ENCODE measurements around the gene EDEM2. TPM values are rescaled to one million over a fixed set of nuclear protein-coding genes. Genes with fewer than 3 reads are reported as not detected.
"Not testable (repeated sequence)": the region's sequence is repeated elsewhere in the genome, so short reads cannot be mapped to it uniquely, and the experiment has no call there.

Gene EDEM2
- polyA plus RNA-seq, 1 donor, result 16.6 TPM

GRCh38 chr20:35087355-35087754 lies 59.8 kb downstream of the EDEM2 start:
- no peak for DNase-seq

GRCh38 chr20:35085477-35086225 lies 61.5 kb downstream of the EDEM2 start:
- no peak for DNase-seq

DNA sequence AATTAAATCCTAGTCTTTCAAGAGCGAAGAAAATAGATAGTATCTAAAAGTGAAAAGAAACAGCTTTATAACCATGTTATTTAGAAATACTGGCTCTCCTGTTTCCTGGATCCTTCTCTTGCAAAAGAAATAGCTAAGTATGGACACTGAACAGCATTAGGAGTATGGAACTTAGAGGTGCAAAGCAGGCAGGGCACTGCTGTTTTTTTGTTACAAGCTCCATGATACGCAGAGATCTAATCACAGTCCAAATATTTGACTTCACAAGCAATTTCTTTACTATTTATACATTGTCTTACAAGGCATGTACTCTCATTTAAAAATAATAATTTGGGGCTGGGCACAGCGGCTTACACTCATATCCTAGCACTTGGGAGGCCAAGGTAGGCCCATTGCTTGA lies 62.1 kb downstream of the EDEM2 start:
- DNase-seq, result no peak

DNA sequence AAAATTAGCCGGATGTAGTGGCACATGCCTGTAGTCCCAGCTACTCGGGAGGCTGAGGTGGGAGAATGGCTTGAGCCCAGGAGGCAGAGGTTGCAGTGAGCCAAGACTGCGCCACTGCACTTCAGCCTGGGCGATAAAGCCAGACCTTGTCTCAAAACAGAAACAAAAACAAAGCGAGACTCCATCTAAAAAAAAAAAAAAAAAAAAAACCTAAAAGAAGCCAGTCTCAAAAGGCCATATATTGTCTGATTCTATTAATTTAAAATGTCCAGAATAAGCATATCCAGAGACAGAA lies 66.8 kb downstream of the EDEM2 start:
- not testable (repeated sequence) for DNase-seq

GRCh38 chr20:35079472-35080347 lies 67.4 kb downstream of the EDEM2 start:
- no peak for DNase-seq

- no peak for DNase-seq
Observed at GRCh38 chr20:35077872-35078271, 69.3 kb downstream of the EDEM2 start.

DNA sequence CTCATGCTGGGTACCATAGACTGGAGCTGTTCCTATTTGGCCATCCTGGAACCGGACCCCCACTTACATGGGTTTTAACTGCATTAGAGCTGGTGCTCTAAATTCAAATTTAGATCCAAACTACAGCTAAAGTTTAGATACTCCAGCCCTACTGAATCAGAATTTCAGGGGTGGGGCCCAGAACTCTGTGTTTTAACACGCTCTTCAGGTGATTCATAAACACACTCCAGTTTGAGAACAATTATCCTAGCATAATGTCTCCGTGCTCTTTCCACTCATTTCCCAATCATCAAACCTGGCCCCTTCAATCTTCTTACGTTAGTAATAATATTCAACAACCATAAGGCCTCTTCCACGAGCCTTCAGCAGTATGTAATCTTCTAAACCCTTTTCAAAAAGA lies 69.8 kb downstream of the EDEM2 start:
- DNase-seq, result no peak

GRCh38 chr20:35071436-35072153 lies 75.5 kb downstream of the EDEM2 start:
- DNase-seq, result not testable (repeated sequence)

DNA sequence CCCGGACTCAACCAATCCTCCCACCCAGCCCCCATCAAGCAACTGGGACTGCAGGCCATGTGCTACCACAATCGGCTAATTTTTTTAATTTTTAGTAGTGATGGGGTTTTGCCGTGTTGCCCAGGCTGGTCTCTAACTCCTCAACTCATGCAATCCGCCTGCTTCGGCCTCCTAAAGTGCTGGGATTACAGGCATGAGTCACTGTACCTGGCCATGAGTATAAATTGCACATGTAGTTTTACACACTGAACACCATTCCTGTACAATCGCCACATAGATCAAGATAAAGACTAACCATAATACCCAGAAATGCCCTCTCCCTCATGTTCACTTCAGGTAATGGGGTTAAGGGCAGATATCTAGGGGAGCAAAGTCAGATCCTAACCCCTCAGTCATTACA lies 80.9 kb downstream of the EDEM2 start:
- DNase-seq, result no peak

Other genes with a start within 250 kb of the EDEM2 start
- 58.8 TPM for gene GSS, start 191.5 kb downstream of the EDEM2 start, polyA plus RNA-seq (ENCODE audit: insufficient read length)
- 1.6 TPM for gene MYH7B, start 191.5 kb downstream of the EDEM2 start, polyA plus RNA-seq (ENCODE audit: insufficient read length)
- gene TRPC4AP, start 54.5 kb downstream of the EDEM2 start, polyA plus RNA-seq (ENCODE audit: insufficient read length), result 70.6 TPM
- 6.9 TPM for gene PROCR, start 24.7 kb upstream of the EDEM2 start, polyA plus RNA-seq (ENCODE audit: insufficient read length)
- gene MMP24, start 79.4 kb upstream of the EDEM2 start, polyA plus RNA-seq (ENCODE audit: insufficient read length), result 1.8 TPM
- gene MMP24OS, start 130.8 kb upstream of the EDEM2 start, polyA plus RNA-seq (ENCODE audit: insufficient read length), result 34.9 TPM
- gene EIF6, start 137.4 kb upstream of the EDEM2 start, polyA plus RNA-seq (ENCODE audit: insufficient read length), result 126 TPM
- not detected for gene FAM83C, start 145.1 kb upstream of the EDEM2 start, polyA plus RNA-seq (ENCODE audit: insufficient read length)

All from left kidney (tissue), 2 donors.